G401.6 (cell line): ENCODE measurements around the gene C1QTNF9B.
"Not testable (repeated sequence)": the region's sequence is repeated elsewhere in the genome, so short reads cannot be mapped to it uniquely, and the experiment has no call there.

Source experiments
- FAIRE-seq: peaks from 2 replicates; lab custom pipeline; 2012; peaks lifted over from hg19 to GRCh38; lab: Jason Lieb, UNC

The C1QTNF9B gene

DNA sequence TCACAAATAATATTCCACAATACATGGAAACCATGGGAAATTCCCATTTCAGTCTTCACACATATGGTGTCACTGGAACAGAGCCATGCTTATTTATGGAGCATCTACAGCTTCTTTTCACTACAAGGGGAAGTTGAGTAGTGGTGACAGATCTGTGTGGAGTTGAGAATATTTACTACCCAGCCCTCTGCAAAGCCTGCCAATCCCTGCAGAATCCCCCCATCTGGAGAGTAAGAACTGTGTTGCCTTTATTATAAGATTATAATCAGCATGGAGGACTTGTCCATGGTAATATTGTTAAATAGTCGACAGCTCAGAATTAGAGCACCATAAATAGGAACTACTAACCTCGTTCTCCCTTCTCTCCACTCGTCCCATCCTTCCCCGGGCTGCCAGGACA, 3.5 kb downstream of the C1QTNF9B start:
- not testable (repeated sequence) for FAIRE-seq

DNA sequence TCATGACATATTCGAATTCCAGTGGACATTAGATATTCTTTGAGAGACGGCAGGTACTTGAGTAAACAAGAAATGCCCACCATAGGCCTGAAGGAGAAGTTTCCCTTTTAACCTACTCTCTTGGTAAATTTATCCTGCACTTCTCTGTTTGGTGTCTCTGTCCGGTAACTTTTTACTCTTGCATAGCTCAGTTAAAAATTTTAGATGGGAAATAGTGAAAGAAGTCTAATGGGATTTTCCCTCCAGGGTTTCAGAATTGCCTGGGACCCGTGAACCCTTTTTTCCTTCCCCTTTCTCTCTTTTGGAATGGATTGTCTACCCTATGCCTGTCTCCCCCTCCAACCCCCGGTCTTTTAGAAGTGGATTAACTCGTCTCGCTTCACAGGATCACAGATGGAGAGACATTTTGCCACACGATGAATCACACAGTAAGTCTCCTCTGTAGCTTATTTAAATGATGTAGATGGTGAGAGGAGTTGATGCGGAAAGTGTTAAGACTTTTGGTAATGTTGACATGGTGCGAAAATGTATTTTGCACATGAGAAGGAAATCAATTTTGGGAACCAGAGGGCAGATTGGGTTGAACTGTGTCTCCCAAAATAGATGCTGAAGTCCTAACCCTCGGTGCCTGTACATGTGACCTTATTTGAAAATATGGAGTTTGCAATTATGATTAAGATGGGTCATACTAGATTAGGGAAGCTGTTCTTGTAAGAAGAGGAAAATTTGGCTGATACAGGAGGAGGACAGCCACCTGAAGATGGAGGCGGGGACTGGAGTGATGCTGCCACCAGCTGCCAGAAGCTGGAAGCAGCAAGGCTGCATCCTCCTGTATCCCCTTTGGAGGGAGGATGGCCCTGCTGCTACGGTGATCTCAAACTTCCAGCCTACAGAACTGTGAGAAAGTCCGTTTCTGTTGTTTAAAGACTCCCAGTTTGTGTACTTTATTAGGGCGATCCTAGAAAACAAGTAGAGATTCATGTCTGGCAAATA, 7.4 kb downstream of the C1QTNF9B start:
- FAIRE-seq: no peak

DNA sequence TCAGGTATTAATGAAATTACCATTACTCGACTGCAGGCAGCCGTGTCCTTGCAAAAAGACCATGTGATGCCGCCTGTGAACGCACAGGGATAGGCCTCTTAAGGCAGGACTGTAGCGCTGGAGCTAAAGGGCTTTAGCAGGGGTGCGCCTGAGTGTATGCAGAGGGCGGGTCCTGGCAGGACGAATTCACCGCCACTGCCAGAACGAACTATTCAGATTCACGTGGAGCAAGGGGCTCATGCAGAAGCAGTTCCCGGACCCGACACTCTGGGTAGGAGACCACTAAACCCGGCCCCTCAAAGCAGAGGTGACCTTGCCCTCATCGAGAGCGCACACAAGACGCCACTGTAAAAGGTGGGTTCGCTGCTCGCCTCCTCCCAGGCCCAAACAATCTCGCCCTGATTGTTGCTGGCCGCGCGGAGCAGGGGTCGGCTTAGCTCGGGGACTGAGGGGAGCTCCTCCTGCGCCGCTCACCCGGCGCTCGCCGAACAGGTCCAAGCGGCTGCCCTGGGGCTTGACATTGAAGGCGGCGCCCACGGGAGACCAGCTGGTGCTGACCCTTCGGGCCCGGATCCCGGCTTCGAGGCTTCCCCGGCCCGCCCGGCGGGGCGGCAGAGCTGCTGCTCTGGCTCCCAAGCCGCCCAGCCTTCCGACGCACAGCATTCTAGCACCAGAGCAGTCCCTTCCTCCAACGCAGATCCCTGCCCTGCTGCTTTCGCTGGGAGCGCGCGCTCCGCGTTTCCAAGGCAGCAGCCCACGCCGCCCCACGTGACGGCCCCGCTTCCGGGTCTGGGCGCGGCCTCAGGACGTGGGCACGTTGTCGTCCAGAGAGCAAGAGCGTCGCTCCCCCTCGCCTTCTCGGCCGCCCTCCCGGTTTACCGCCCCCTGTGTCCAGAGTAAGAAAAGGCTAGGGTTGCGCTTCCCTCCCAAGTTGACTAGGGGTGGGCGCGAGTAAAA, 8.4 kb downstream of the C1QTNF9B start, which contains the start of gene MIPEP:
TSS of gene MIPEP (minus strand) at position 743 of the 957 bp plus-strand sequence. CDS start at position 663, 80 bp downstream.
- FAIRE-seq: peak; percentile 89

DNA sequence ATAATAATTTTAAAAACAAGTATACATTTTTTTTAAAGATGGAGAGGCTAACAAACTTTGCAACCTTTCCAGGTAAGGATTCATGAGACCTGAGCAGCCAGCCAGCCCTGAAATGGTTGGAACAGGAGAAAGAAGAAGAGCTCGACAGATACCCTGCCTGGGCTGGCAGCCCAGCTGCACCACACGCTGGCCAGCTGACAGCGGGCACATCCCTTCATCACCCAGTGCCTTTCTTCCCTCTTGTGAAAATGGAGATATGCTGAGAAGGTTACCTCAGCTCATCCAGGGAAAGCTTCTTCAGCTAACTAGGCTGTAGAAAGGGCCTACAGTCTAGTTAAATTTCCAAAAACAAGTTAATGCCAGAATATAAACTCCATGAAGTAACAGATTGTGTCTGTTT, 12.9 kb downstream of the C1QTNF9B start:
- FAIRE-seq: not testable (repeated sequence)

DNA sequence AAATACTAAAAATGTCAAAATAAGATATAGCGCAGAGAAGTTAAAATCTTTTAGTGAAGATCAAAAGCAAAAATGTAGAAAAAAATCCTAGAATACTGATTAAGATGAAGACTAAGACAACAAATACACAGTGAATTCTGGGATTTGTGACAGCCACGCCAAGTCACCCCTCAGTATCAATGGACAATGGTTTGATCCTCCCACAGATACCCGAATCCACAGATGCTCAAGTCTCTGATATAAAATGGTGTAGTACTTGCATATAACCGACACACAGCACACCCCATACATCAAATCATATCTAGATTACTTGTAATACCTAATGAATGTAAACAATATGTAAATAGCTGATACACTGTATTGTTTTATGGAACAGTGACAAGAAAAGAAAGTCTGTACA, 14.0 kb downstream of the C1QTNF9B start:
- FAIRE-seq: no peak

DNA sequence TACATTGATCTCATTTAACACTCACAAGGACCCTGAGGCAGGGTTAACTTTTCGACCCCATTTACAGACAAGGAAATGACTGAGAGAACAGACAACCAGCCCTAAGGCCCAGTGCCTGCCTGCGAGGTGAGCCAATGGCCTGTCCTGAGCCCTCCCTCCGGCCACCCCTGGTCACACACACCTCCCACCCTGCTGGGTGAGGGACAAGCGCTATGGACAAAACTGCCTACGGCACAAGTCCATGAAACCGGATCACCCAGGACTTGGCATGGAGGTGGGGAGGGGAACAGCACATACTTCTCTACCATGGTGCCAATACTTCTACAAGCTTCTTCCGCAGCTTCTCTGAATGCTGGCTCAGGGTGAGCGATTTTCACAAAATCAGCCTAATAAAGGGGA, 15.9 kb downstream of the C1QTNF9B start:
- FAIRE-seq: not testable (repeated sequence)

DNA sequence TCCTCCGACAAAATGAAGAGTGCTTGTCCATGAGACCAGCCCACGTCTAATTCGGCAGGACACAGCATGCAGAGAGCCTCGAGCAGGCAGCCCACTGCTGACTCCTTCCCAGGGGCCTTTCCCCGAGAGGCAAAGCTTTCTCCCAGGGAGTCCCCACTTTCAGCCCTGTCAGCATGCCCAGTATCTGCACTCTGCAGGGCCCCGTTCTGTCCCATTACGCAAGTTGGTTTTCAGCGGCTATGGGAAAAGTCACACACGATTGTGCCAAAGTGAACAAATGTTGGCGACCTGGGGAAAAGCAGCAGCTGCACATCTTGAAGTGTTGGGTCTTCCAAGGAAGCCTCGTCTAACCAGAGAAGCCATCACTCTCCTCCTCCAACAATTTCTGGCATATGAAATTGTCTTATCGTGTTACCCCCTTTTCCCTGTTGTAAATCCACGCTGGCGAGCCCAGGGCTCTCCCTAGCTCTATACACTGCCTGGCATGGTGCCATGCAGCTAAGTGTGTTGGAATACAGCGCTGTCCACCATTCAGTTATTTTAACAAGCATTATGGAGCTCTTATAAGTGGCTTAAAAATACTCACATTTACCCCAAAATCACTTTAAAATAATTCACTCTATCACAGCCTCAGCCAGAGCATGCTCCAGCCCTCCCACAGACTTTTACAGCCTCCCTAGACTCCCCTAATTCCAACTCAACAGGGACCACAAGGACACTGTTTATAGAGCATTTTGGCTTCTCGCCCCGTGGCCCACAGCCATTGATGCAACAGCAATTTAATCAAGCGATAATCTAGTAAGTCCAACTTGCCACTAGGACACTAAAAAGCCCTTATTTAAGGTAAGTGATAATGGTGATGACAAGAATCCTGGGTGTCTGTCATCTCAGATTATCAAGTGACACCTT, 16.6 kb downstream of the C1QTNF9B start:
- FAIRE-seq: not testable (repeated sequence)

DNA sequence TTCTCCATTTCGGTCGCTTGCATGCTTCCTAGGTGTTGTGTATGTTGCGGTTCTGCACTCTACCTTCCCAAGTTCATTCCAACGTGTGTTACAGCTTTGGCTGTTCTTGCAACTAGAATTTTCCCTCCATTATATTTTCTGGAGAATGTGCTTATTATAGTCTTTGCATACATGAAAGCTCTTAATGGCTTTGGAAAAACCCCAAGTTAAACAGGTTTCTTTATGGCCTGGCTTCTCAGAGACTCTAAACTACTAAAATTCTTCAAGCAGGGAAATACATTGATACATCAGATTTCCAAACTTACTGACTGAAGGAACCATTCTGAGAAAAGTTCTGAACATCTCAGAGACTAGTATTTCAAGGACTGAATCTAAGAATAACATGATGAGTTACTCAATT, 20.0 kb downstream of the C1QTNF9B start:
- FAIRE-seq: no peak

DNA sequence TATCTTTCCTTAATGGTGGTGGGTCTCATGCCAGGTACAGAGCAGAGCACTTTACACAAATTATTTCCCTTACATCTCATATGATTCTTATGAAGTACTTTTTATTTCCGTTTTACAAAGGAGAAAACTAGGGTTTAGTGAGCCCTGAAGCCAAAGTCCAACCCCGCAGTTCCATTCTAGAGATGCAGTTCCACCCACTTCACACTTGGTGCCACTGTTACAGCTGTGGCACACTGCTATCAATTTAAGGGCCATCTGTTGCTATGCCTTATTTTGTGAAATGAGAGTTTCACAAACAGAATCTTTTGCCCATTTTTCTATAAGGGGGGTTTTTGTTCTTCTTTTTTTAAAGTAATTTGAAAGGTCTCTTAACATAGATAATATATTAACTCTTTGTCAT, 21.0 kb downstream of the C1QTNF9B start:
- peak; percentile 50 for FAIRE-seq

DNA sequence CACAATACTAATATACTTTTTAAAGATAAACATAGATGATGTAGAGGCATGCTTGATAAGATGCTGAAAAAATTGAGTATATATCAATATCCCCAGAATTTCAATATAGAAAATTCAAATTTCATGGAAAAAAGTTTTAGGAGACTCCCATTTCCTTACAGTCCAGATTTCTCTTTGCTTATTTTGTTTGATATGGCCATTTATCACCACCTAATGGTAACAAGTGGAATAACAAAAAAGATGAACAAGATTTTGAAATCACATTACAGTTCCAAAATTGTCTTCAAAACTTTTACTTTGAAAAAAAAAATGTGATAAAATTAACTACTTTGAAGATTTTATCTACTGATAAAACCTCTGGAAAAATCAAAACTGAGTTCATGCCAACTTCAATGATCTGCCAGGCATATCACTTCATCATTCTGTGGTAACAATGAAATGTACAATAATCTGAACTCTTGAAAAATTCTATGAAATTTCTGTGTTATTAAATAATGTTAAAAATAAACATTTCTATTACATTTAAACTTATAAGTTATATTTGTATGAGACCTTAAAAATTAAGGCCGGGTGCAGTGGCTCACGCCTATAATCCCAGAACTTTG, 25.6 kb downstream of the C1QTNF9B start:
- FAIRE-seq: peak; percentile 96

DNA sequence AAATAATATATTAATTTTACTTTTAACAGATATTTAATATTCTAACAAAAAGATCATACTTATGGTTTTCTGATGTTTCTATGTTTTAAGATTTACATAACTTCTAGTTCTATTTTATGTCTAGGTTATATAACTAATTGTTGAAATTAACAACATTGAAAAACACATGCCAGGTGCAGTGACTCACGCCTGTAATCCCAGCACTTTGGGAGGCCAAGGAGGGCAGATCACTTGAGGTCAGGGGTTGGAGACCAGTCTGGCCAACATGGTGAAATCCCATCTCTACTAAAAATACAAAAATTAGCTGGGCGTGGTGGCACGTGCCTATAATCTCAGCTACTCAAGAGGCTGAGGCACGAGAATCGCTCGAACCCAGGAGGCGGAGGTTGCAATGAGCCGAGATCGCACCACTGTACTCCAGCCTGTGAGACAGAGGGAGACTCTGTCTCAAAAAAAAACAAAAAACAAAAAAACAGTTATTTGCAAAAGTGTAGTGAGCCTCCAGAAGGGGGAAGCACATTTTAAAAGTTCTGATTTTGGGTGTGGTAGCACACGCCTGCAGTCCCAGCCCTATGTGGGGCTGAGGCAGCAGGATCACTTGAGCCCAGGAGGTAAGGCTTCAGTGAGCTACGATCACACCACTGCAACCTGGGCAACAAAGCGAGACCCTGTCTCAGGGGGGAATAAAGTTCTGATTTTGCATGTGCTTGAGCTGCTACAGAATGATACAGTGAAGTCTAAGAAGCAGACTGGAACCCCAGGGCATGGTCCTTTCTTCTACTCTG, 26.8 kb downstream of the C1QTNF9B start:
- no peak for FAIRE-seq

DNA sequence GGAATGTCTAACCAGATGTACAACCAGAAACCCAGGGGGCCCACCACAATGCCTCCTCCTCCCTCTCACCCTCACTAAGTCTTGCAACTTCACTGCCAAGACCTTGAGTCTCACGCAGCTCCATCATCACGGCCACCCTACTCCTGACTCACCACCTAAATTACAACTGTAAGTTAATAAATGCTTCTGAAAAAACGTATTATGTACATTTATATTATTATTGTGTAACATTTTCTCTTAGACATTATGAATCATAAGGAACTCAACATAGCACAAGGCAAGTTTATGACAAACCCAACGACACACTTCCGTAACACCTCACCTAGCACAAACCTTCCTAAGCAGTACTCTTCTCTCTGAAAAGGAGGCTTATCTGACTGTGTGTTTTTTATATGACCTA, 28.8 kb downstream of the C1QTNF9B start:
- FAIRE-seq: no peak

DNA sequence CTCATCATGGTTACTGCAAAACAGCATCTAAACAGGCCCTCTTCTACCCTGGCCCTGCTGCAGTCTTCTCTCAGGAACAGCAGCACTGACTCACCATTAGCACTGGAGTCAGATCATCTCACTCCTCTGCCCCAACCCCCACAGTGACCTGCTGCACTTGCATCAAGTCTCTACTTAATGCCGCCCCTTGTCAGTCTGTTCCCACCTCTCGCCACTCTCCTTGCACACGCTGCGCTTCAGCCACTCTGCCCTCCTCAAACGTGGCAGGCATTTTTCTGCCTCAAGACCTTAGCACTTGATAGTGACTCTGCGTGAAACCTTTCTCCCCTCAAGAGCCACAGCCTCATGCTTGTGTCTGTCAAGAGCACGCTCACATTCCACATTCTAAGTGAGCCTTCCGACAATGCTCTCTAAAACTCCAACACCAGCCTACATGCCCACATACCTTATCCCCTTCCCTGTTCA, 30.2 kb downstream of the C1QTNF9B start:
- no peak for FAIRE-seq

DNA sequence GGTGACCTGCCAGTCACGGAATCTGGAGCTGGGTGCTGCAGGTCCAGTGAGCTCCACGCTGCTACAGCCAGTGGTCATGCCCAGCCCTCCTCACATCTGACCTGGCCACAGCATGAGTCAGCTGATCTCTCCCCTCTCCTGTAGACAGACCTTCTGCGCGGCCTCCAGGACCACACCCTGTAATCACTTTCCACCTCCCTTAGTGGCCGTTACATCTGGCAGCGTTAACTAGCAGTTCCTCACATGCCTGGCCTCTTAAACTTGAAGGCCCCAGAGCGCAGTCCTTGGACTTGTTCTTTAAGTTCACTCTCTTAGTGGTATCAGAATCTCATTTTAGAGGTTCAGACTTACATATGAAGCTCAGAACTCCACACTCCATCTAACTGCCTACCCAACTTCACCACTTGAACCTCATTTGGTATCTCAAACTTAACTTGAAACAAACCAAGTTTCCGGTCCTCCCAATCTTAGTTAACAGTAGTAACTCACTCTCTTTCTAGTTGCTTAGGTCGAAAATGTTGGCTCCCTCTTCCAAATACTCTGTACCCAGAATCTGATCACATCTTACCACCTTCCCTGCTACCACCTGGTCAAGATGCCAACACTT, 30.8 kb downstream of the C1QTNF9B start:
- FAIRE-seq: no peak

DNA sequence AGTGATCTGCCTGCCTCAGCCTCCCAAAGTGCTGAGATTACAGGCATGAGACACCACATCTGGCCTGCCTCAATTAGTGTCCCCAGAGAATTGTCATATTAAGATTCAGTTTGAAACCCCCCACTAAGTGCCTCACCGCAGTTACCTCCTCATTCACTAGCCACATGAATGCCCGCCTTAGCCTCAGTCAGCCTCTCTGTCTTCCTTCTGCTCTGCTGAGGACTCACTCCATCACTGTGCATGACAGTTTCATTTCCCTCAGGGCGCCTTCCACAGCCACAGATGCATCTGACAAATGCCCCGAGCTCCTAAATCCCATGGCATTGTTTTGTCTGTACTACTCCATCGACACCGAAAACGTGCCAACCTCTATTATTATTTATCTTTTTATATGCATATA, 31.4 kb downstream of the C1QTNF9B start:
- no peak for FAIRE-seq

DNA sequence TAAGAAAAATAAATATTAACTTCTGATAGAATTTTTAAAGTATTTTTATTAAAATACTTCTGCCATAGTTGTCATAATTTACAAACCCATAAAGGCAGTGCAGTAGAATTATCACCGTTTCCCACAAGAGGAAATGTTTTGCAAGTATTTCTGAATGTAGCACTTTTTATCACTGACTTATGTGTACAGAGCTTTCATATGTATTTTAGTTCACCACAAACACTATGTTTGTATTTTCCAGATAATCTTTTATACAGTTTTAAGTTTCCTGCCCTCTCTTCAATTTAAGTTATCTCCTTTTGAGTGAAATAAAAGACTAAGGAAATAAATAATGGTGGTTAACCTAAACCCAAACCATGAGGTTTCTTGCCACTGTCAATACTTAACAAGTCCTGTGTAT, 32.3 kb downstream of the C1QTNF9B start:
- FAIRE-seq: no peak

DNA sequence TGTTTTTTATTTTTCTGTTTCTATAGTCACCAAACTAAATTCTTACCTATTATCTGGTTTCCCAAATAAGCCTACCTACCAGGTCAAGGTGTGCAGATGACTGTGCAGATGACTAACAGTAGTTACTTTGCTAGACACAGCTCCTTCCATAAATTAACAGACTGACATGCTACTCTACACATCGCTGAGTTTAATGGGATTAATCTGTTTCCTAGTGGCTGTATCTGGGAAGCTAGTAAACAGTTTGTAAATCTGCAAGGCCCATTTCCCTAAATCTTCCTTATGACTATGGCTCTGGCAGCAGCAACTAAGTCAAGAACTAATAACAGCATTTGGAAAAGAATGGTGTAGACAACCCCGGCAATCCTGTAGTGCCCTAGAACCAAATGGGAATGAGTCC, 36.0 kb downstream of the C1QTNF9B start:
- FAIRE-seq: no peak

DNA sequence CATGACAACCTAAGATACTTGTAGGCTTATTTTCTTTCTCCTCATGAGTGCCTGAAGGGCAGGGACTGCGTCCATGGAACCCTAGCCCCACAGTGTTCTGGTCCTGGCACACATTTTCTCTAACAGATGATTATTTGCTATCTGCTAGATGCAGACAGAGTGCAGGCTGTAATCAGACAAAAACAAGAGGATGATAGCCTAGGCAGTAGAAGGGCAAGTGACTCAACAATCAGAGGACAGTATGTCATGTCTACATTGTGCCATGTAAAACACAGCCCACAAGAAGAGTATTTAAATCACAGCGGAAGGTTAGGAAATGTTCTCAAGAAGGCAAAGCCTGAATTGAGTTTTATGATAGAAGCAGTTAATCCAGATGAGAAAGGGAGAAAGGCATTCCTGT, 37.4 kb downstream of the C1QTNF9B start:
- FAIRE-seq: no peak

DNA sequence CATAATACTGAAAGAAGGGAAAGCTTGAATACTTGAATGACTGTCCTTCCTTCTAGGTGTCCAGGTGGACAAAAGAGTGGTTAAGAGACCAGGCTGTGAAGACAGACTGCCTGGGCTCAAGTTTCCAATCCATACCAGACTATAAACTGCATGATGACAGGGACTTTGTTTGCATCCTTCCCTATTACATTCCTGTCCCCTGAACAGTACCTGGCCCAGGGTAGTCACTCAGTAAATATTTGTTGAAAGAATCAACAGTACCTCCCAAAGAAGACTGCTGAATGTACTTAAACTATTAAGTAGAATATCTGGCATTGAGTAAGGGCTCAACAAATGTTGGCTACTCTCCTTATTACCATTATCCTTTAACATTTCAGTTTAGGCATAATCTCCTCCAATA, 37.8 kb downstream of the C1QTNF9B start:
- FAIRE-seq: no peak

DNA sequence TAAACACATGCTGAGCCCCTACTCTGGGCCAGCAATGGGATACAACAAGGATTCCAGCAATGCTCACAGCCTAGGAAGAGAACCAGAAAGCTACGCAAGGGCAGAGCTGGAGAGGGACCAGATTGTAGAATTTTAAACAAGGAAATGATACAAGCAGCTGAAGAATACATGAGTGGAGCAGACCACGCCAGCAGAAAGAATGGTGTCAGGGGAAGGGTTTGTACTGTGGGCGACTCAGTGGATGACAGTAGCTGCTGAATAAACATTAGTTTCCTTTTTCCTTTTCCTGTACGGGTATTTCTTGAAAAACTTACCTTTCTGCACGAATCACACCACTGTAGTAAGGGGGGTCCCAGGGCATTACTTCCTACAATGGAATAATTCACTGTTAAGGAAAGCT, 38.8 kb downstream of the C1QTNF9B start:
- no peak for FAIRE-seq
